Measurements from ENCODE around the gene GET3.
A peak's percentile ranks its signal among the peaks of the same experiment; 100 is the strongest.
"Not testable (repeated sequence)": the region's sequence is repeated elsewhere in the genome, so short reads cannot be mapped to it uniquely, and the experiment has no call there.

GET3 gene

DNA sequence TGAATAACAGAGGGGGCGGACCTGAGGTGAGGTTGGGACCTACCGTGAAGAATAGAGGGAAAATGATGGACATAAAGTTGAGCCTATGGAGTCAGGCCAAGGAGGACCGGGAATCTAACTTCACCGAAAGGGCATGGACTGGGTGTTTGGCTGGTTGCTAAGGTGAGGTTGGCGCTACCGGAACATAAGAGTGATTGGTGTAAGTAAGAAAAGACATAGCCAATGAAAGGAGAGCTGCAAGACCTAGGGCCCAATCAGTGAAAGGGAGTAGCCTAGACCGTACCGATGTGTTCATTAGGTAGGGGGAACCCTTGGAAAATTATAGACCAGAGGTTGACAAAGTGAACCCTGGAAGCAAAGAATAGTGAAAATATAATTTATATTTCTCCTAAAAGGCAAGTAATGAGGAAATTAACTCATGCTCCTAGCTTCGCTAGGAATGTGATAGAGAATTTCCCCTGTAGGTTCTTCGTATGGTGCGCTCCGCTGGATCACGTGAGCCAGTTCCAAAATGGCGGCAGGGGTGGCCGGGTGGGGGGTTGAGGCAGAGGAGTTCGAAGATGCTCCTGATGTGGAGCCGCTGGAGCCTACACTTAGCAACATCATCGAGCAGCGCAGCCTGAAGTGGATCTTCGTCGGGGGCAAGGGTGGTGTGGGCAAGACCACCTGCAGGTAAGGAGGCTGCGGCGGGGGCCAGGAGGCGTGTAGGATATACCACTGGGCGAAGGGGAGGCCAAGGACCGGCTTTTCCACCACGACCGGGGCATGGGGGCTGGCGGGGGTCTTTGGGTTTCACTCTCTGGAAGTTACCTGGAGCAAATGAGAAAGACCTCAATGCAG lies at the start of gene GET3:
TSS of gene GET3 (plus strand) at position 503 of the 840 bp plus-strand sequence. CDS start at position 512, 9 bp downstream.
- peak; percentile 86 to 88 for DNase-seq

DNA sequence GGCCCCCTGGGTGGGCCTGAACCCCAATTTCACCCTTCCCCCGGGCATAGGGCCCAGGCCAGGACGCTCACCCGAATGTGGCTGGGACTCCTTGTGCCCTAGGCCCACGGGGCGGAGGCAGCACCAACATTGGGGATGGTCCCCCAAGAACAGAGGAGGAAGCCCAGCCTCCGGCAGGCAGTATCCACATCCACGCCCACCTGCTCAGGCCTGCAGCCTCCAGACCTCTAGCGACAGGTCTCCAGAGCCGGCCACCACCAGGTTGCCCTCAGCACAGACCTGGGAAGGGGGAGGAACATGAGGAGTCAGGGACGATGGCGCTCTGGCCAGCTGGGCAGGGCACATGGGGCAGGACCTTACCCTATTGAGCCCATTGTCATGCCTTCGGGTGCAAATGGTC lies 48.3 kb upstream of the GET3 start:
- no peak for DNase-seq

DNA sequence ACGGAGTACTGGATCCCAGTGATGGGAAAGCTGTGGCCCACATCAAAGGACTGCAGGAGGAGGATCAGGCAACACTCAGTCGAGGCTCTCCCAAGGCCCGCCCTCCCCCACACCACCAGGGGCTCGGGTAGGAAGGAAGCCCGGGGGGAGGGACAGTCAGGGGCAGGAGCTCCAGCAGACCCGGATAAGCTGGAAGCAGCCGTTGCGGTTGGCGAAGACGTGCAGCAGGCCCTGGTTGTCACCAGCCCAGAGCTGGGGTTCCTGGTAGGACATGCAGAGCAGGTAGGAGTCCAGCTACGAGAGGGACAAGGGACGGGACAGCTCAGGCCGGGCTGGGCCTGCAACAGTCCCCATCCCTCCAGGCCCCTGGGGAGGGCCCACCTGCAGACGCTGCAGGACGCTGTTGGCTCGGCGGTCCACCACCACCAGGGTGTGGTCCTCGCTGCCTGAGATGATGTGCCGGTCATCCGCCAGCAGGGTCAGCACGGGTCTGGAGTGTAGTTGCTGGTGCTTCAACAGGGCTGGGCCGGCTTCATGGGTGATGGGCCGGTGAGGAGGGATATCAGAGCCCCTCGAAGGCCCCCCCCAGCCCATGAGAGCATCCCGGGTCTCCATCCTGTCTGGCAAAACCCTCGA lies 47.6 kb upstream of the GET3 start:
- no peak for DNase-seq

DNA sequence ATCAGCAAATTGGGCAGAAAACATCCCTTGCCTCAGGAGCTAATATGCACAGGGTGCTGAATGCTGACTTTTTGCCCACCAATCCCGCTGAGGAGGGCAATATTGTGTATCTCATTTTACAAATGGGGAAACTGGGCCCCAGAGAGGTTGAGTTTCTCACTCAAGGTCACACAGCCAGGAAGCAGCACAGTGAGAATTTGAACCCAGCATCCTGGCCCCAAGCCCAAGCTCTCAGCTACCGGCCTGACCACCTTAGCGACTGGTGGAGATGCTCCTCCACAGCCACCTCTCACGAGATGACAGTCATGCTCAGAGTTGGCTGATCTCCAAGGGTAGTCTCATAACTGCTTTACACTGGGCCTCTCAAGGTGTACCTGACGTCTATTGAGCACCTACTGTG lies 44.3 kb upstream of the GET3 start:
- DNase-seq, result no peak

DNA sequence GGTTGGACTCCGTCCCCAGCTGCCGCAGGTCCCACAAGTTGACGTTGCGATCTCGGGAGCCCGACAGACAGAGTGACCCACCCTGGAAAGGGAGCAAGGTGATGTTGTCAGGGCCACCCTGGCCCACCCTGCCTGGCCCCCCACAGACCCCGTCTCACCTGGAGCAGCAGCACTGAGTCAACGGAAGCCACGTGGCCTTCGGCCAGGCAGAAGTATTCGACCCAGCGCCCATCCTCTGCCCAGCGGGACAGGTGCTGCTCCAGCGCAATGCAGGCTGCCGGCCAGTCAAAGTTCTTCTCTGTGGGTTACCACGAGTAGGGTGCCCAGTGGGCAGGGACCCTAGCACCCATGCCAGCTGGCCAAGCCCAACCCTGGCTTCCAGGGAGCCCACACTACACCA lies 42.7 kb upstream of the GET3 start:
- DNase-seq, result no peak

DNA sequence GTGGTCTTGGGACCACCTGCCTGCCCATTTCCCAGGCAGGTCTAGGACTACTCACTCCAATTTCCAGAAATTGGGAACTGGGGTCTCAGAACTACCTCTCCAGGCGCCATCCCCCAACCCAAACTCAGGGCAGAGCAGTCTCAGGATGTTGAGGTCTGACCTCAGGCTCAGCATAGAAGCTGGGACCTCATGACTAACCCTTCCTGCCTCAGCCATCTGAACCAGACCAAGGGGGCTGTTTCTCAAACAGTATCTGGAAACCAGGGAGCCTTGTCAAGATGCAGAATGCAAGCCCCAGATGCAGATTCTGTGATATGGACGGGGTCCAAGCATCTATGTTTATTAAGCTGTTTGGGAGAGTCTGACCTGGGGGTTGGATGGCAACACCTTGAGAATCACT lies 42.2 kb upstream of the GET3 start:
- no peak for DNase-seq

DNA sequence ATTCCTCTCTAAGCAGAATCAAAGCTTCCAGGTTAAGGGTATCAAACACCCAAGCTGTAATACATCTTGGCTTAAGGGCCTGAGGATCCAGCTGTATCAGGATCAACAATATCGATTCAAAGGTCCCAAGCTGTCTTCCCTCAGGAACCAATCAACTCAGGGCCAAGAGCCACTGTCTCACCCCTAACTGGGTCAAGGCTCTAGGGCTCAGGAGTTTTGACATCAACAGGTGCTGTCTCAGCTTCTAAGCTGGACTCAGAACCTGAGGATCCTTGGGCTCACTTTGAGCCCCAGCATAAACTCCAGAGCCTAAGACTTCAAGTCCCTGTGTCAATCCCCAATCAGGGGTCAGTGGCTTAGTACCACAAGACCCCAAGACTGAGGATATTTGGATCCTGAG lies 41.8 kb upstream of the GET3 start:
- no peak for DNase-seq

DNA sequence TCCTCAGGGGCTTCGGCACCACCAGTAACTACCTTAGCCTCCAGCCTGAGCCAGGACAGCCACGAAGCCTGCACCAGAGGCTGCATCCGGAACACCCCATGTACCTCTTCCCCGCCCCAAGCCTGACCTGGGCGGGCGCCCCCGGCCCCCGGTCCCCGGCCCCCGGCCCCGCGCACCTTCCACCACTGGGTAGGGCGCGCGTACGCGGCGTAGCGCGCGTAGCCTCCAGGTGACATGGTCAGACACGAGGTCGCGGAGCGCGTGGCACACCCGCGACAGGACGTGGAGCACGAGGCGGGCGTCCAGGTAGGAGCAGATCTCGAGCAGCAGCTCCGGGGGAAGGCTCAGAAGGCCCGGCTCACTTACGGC lies 41.3 kb upstream of the GET3 start:
- DNase-seq, result no peak

DNA sequence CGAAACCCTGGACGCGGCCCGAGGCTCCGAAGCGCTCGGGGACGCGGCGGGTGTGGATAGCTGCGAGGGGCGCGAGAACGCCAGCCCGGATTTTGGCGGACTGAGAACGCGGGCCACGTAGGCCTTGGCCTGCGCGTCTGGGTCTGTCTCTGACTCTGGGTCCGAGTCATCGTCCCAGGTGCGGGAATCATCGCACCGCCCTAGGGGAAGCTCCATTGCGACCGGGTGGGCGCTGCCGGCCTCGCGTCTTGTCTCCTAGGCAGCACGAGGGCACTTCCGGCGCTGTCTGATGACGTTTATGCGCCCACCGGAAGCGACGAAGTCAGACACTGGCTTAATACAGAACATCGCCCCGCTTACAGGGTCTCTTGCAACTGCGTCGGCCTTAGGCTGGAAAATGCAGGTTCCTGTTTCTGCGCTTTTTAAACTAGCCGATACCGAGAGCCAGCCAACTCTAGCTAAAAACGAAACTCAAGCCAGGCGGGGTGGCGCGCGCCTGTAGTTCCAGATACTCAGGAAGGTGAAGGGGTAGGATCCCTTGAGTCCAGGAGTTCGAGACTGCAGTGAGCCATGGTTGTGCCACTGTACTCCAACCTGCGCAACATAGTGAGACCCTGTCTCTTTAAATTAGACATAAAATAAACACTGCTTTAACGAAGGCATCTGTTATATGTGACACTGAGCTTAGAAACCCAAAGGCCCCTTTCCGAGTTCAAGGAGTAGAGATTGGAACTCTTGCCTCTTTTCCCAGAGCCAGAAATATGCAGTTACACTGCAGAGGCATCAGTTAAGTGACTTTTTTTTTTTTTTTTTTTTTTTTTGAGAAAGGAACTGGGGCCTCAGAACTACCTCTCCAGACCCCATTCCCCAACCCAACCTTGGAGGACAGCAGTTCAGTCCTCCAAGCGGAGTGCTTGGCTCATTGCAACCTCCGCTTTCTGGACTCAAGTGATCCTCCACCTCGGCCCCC lies 40.6 kb upstream of the GET3 start, which contains the start of gene FBXW9:
TSS of gene FBXW9 (minus strand) at position 266 of the 970 bp plus-strand sequence. CDS start at position 216, 50 bp downstream.
- DNase-seq, result peak; percentile 96

DNA sequence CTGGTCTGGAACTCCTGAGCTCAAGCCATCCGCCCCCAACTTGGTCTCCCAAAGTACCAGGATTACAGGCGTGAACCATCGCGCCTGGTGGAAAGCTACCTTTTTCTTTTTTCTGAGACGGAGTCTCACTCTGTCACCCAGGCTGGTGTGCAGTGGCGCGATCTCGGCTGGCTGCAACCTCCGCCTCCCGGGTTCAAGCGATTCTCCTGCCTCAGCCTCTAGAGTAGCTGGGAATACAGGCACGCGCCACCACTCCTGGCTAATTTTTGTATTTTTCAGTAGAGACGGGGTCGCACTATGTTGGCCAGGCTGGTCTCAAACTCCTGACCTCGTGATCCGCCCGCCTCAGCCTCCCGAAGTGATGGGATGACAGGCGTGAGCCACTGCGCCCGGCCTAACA lies 39.9 kb upstream of the GET3 start:
- not testable (repeated sequence) for DNase-seq

DNA sequence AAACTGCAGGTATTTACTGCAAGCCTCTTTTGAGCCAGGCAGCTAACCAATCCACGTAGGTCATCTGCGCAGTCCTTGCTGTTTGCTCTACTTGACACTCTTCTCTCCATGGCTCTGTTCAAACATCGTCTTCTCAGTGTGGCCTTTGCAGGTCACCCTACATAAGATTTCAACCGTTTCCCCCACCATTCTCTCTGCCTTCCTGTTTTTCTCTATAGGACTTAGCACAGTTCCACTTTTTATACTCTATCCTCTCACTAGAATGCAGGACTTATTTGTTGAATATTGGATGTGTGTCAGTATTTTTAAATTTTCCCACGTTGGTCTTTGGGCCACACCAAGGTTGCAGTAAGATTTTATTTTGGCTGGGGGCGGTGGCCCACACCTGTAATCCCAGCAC lies 39.2 kb upstream of the GET3 start:
- DNase-seq, result no peak

DNA sequence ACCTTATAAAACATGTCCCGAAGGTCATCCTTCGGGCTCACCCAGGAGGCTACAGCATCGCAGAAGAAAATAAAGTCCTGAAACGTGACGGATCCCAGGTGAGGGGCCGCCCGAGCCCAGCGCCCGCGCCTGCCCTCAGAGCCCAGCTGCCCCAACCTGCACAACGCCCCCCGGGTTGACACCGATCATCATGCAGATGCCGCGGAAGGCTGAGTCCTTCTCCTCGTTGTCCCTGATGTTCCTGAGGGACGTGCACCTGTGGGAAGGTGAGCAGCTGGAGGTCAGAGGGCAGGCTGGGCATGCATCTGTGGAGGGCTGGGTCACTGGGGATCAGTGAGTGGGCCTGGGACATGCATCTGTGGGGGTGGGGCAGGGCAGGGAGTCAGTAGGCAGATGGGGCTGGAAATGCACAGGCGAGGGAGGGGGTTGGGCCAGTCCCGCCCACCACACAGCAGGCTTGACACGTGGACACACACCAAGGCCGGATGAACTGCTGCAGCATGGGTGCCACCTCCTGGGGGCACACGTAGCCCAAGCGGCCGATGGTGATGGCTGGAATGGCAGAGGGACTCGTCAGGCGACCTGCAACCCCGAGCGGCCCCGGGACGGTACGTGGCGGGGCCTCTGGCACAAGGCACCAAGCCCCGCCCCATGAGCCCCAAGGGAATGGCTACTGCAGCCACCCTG lies 35.6 kb upstream of the GET3 start:
- DNase-seq, result no peak

DNA sequence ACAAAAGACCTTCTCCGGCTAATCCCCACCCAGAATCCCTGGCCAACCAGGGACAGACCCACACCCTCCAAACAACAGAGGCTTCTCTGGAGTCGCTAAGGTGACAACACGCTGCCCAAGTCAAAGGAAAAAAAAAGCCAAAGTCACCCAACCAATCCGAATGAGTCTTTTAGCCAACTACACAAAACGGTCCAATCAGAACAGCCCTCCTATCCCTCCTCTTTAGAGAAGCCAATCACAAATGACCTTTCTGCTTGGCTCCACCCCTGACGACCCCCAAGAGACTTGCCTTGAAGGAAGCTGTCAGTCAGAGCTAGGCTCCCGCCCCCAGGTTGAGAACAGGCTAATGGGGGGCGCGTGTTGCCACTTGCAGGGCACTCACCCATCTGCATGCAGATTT lies 34.3 kb upstream of the GET3 start:
- DNase-seq, result no peak

DNA sequence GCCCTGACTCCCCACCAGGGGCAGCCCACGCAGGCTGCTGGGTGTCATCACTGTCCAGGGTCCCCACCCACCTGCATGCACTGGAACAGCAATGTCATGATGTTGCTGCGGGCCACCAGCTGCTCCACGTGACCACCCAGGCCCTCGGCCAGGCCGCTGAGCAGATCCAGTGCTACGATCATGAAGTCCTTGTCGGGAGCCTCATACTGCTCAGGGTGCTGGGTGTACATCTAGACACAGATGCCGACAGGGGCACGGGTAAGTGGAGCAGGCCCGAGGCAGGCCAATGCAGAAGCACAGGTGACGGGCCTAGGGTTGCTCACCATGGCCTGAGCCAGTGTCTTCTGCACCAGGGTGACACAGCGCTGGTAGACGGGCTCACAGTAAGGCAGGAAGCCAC lies 32.1 kb upstream of the GET3 start:
- no peak for DNase-seq

DNA sequence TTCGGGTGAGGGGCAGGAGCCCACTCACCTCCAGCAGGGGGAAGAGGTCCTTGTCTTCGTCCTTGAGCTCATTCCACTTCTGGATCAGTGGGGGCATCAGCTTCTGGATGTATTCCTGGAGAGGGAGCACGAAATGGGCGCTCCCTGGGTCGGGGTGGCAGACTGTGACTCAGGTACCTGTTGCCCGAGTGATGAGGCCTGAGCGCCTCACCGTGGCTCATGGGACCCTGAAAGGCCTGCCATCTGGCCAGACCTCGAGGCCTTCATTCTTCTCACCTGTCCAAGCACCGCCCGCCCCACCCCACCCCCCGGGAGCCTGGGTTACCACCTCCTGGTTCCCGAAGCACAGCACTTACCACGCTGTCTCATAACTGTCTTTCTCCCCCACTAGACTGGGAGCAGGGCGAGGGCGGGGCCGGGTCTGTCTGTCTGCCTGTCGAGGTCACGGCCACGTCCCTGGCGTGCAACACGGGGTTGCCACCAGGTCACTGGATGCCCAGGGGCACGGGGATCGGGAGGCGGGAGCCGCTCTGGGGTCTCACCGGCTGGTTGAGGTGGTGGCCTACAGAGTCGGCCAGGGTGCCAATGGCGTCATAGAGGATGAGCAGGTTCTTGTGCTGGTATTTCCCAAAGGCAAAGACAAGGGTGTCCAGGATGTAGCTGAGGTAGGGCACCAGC lies 31.5 kb upstream of the GET3 start:
- DNase-seq, result no peak

DNA sequence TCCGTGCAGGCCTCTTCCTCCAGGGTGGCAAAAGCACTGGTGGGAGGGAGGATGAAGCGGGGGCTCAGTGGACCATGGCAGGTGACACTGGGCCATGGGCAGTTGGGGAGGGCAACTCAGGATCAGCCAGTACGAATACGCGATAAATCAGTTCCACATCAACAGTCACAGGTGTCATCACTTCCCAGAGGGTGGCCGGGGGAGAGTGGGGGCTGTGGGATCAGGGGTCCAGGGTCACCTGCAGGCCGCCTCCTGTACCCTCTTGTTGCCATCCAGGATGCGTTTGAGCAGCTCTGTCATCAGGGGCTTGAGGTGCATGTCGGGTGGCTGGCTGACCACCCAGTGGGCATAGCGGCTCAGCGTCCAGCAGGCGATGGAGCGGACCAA lies 31.0 kb upstream of the GET3 start:
- DNase-seq, result no peak

DNA sequence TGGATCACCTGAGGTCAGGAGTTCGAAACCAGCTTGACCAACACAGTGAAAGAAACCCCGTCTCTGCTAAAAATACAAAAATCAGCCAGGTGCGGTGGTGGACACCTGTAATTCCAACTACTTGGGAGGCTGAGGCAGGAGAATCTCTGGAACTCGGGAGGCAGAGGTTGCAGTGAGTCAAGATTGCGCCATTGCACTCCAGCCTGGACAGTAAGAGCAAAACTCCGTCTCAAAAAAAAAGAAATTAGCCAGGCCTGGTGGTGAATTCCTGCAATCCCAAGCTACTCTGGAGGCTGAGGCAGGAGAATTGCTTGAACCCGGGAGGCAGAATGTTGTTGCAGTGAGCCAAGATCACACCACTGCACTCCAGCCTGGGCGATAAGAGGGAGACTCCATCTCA lies 28.7 kb upstream of the GET3 start:
- DNase-seq, result no peak

DNA sequence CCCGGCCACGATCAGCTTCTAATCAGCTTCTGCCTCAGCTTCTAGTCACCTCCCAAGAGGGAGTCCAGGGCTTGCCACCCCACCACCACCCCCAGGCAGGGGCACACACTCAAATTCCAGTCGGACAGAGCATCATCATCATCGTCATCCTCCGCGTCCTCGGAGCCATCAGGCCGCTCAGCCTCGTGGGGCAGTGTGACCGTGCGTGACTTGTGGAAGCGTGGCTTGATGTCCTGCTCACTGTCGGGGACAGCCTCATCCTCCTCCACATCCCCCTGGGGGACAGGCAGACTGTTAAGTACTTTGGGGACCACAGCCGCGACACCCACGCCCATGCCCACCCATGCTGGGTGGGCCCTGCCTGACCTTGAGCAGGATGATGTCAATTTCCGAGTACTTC lies 26.1 kb upstream of the GET3 start:
- DNase-seq, result no peak

DNA sequence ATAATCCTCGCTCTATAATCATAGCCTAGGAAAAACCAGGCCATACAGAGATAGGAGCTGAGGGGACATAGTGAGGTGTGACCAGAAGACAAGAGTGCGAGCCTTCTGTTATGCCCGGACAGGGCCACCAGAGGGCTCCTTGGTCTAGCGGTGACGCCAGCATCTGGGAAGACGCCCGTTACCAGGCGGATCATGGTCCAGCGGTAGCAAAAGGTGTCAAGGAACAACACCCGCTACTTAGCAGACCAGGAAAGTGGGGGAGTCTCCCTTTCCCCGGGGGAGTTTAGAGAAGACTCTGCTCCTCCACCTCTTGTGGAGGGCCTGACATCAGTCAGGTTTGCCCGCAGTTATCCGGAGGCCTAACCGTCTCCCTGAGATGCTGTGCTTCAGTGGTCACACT lies 25.2 kb upstream of the GET3 start:
- DNase-seq, result peak in 1 of 2 donors; percentile 34

DNA sequence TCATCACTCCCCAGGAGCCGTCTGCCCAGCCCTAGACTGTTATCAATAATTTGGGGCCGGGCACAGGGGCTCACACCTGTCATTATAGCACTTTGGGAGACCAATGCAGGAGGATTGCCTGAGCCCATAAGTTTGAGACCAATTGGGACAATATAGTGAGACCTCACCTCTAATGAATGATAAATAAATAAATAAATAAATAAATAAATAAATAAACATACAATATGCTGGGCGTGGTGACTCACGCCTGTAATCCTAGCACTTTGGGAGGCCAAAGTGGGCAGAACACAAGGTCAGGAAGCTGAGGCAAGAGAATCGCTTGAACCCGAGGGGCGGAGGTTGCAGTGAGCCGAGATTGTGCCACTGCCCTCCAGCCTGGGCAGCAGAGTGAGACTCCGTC lies 24.0 kb upstream of the GET3 start:
- not testable (repeated sequence) for DNase-seq

DNA sequence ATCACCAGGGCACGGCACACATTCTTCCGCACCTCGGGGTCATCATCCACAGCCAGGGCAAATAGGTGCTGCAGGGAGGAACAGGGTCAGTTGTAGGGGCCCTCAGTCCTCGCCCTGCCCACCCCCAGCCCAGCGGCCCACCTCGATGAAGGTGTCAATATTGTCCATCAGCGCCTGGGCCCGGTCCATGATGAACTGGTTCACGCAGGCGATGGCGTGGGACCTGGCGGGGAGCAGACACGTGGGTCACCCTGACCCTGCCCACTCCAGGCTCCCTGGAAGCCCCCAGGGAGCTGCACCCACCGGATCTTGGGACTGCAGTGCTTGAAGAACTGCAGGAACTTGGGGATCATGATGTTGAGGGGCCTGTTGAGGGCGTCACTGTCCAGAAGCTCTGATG lies 22.2 kb upstream of the GET3 start:
- no peak for DNase-seq

DNA sequence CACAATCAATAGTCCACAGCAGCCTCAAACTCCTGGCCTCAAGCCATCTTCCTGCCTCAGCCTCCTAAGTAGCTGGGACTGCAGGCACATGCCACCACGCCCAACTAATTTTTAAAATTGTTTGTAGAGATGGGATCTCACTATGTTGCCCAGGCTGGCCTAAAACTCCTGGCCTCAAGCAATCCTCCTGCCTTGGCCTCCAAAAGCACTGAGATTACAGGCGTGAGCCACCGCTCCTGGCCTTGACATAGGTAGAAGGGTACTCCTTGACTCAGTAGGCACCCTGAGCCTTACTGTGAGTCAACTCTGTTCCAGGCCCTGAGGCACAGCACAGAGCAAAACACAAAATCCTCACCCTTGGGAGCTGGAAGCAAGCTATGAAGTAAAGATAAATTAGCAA lies 21.4 kb upstream of the GET3 start:
- DNase-seq, result no peak

Data from CD4-positive, alpha-beta T cell treated with Interleukin-1 beta for 1 hour (primary cell).